Urinary bladder (tissue), 4 donors: ENCODE data around the gene ADAMTS6. TPM values are rescaled to one million over a fixed set of nuclear protein-coding genes. Genes with fewer than 3 reads are reported as not detected.
"Not testable (repeated sequence)": the region's sequence is repeated elsewhere in the genome, so short reads cannot be mapped to it uniquely, and the experiment has no call there.

ENCODE experiments used
- DNase-seq: peaks from one replicate; pipeline ENCODE4 v3.0.0-alpha.2; 2015; ENCODE audit errors: extremely low spot score
- H3K27ac ChIP-seq: one replicate; pipeline ENCODE4 v1.5.1; 2013; ENCODE audit warnings: low read depth, mild to moderate bottlenecking, moderate library complexity
- H3K36me3 ChIP-seq: one replicate; pipeline ENCODE4 v1.6.1; 2013; ENCODE audit warnings: mild to moderate bottlenecking, moderate library complexity; ENCODE audit not compliant: insufficient read depth
- H3K4me1 ChIP-seq: one replicate; pipeline ENCODE4 v1.6.1; 2013; ENCODE audit warnings: mild to moderate bottlenecking, moderate library complexity; ENCODE audit not compliant: insufficient read depth
- H3K4me3 ChIP-seq: one replicate; pipeline ENCODE4 v1.5.1; 2013; ENCODE audit warnings: low read depth, low read length
- WGBS: extraction: QIAGEN DNeasy Blood & Tissue Kit; methylation state at CpG from one replicate; pipeline ENCODE4 v1.1.7; 2013; 5-methylcytosine and 5-hydroxymethylcytosine counted together
- polyA plus RNA-seq: library from polyadenylated mRNA; stranded (reverse); fragments of 200-250 nt; gene quantifications from one replicate; pipeline ENCODE4 v1.2.3, GENCODE V29; 2013
- total RNA-seq: library from RNA; depleted of rRNA; stranded (reverse); fragments of >200 nt; gene quantifications from one replicate; pipeline ENCODE4 v1.2.3, GENCODE V29; 2014
- donor health status: healthy with polysubstance abuse.
- donor health status: healthy.

Gene ADAMTS6, protein sequence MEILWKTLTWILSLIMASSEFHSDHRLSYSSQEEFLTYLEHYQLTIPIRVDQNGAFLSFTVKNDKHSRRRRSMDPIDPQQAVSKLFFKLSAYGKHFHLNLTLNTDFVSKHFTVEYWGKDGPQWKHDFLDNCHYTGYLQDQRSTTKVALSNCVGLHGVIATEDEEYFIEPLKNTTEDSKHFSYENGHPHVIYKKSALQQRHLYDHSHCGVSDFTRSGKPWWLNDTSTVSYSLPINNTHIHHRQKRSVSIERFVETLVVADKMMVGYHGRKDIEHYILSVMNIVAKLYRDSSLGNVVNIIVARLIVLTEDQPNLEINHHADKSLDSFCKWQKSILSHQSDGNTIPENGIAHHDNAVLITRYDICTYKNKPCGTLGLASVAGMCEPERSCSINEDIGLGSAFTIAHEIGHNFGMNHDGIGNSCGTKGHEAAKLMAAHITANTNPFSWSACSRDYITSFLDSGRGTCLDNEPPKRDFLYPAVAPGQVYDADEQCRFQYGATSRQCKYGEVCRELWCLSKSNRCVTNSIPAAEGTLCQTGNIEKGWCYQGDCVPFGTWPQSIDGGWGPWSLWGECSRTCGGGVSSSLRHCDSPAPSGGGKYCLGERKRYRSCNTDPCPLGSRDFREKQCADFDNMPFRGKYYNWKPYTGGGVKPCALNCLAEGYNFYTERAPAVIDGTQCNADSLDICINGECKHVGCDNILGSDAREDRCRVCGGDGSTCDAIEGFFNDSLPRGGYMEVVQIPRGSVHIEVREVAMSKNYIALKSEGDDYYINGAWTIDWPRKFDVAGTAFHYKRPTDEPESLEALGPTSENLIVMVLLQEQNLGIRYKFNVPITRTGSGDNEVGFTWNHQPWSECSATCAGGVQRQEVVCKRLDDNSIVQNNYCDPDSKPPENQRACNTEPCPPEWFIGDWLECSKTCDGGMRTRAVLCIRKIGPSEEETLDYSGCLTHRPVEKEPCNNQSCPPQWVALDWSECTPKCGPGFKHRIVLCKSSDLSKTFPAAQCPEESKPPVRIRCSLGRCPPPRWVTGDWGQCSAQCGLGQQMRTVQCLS (N-terminal part only)
- total RNA-seq (23.1 TPM), polyA plus RNA-seq (2.6 TPM)

DNA sequence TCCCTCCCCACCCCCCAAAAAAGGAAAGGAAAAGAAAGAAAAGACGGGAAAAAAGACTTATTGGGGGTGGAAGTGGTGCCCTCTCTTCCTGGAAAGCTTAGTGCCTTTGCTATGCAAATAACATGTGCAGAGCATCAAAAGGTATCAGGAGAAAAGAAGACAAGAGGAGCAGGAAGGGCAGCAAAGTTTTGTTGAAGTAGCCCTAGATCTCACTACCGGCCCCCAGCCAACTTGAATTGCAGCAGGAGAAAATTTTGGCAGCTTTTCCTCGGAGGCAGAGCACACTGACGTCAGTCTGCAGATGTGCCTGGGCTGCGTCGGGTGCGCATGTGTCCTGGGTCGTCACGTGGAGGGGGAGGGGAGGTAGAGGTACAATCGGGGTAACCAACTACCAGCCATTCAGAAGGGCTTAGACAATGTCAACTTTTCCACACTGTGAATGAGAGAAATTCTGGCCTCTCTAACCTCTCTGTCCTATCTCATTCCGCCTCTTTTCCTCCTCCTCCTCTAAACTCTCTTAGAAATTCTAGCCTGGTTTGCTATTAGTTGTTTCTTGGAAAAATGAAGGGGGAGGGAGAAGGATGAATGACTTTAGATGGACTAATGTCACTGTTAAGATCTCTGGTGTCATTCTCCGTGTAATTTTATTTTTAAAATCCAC, at the start of gene ADAMTS6:
Gene ADAMTS6 (minus strand): TSS at position 286 of the 661 bp plus-strand sequence. CDS start 8,247 bp downstream, outside the sequence.
- peak; percentile 90 for DNase-seq
- peak within 1 kb of the TSS; percentile 75 for H3K27ac ChIP-seq
- under 1% methylated on average over 12 of the region's 12 CpGs for WGBS
- peak within 1 kb of the TSS; percentile 57 for H3K4me3 ChIP-seq
- no peaks in the 10 kb centered on the region for H3K36me3 ChIP-seq
- no peaks in the 10 kb centered on the region for H3K4me1 ChIP-seq

- H3K4me1 ChIP-seq, result no peaks in the 10 kb centered on the region
- WGBS, result 97% methylated on average over 1 of the region's 1 CpG
- H3K36me3 ChIP-seq, result no peaks in the 10 kb centered on the region
- no peak for DNase-seq
- no peak overlapping the region for H3K4me3 ChIP-seq
- H3K27ac ChIP-seq, result no peak overlapping the region
Measured at GRCh38 chr5:65530904-65531303, 49.2 kb upstream of the ADAMTS6 start.

DNA sequence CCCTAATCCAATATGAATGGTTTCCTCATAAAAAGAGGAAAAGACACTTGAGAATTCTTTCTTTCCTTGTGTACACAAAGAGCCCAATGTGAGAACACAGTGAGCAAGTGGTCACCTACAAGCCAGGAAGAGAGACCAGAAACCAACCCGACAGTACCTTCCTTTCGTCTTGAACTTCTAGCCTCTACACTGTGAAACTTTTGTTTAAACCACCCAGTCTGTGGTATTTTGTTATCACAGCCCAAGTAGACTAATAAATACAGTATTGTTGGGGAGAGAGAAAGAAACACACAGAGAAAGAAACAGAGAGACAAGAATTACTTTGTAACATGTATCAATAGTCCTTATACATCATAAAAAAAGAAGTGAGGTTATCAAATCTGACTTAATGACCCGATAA, 44.0 kb upstream of the ADAMTS6 start:
- Histone ChIP-seq H3K27ac (no peak overlapping the region), H3K4me3 (no peak overlapping the region), H3K4me1 (no peaks in the 10 kb centered on the region), H3K36me3 (no peaks in the 10 kb centered on the region)
- DNase-seq, result no peak
- WGBS, result 94% methylated on average over 3 of the region's 3 CpGs

DNA sequence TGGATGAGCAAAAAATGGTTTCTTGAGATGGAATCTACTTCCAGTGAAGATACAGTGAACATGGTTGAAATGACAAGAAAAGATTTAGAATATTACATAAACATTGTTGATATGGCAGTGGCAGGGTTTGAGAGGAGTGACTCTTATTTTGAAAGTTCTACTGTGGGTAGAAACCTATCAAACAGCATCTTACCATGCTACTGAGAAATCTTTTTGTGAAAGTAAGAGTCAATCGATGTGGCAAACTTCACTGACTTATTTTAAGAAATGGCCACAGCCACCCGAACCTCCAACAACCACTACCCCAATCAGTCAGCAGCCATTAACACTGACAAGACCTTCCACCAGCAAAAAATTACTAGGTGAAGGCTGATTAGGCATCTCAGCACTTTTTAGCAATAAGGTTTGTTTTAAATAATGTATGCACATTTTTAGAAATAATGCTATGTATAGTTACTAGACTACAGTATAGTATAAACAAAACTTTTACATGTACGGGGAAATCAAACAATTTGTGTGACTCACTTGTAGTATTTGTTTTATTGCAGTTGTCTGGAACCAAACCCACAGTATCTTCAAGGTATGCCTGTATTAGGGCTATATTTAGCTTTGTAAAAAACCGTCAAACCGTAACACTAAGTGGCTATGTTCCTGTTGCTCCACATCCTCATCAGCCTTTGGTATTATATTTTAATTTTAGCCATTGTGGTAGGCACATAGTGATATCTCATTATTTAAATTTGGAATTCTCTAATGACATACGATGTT, 30.6 kb upstream of the ADAMTS6 start:
- no peak overlapping the region for H3K27ac ChIP-seq
- WGBS, result 66% methylated on average over 6 of the region's 6 CpGs
- no peaks in the 10 kb centered on the region for H3K36me3 ChIP-seq
- no peak overlapping the region for H3K4me3 ChIP-seq
- H3K4me1 ChIP-seq, result no peaks in the 10 kb centered on the region
- DNase-seq, result no peak

GRCh38 chr5:65508978-65509377, 27.3 kb upstream of the ADAMTS6 start:
- WGBS, result 93% methylated on average over 2 of the region's 2 CpGs
- H3K27ac ChIP-seq, result no peak overlapping the region
- no peaks in the 10 kb centered on the region for H3K36me3 ChIP-seq
- H3K4me1 ChIP-seq, result no peaks in the 10 kb centered on the region
- DNase-seq, result no peak
- H3K4me3 ChIP-seq, result no peak overlapping the region

DNA sequence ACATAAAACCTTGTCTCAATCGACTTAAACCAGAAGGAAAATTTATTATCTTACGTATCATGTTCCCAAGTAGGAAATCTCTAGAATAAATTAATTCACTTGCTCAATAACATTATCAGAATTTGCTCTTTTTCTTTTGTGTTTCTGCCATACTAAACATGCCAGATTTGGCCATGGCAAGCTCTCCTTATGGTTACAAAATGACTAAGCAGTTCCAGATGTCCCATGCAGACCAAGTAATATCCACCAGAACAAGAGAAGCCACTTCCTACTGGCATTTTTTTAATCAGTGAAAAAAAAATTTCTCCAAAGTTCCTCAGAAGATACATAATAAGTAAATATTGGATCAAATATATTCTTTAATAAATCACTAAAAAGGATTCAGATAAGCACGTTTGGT, 25.2 kb upstream of the ADAMTS6 start:
- WGBS, result 64% methylated on average over 3 of the region's 3 CpGs
- Histone ChIP-seq H3K36me3 (no peaks in the 10 kb centered on the region), H3K27ac (no peak overlapping the region), H3K4me3 (no peak overlapping the region), H3K4me1 (no peaks in the 10 kb centered on the region)
- DNase-seq, result no peak

DNA sequence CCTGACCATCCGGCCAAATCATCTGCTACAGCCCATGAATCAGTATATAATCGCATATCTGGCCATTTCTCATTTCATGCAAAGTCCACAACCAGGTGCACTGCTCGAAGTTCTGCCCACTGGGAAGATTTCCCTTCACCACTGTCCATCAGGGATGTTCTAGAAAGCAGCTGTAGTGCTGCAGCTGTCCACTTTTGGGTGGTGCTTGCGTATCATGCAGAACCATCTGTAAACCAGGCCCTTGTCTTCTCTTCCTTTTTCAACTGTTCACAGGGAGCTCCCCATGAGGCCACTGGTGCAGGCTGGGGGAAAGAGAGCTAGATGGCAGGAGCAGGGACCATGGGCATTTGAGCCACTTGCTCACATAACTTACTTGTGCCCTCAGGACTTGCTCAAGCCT, 7.4 kb upstream of the ADAMTS6 start:
- DNase-seq, result no peak
- H3K4me3 ChIP-seq, result no peak overlapping the region
- 91% methylated on average over 4 of the region's 4 CpGs for WGBS
- no peak overlapping the region for H3K27ac ChIP-seq
- no peaks in the 10 kb centered on the region for H3K36me3 ChIP-seq
- no peaks in the 10 kb centered on the region for H3K4me1 ChIP-seq

- H3K4me1 ChIP-seq, DNase-seq, H3K36me3 ChIP-seq, H3K27ac ChIP-seq, H3K4me3 ChIP-seq: not testable (repeated sequence)
- whole genome bisulfite sequencing, result 88% methylated on average over 7 of the region's 7 CpGs
Measured at GRCh38 chr5:65488038-65488687, 6.4 kb upstream of the ADAMTS6 start.

- H3K36me3 ChIP-seq, H3K4me1 ChIP-seq, H3K4me3 ChIP-seq, H3K27ac ChIP-seq, DNase-seq: not testable (repeated sequence)
- 95% methylated on average over 2 of the region's 2 CpGs for WGBS
Measured at GRCh38 chr5:65486803-65487202, 5.1 kb upstream of the ADAMTS6 start.

- H3K36me3 ChIP-seq, result no peaks in the 10 kb centered on the region
- no peaks in the 10 kb centered on the region for H3K4me1 ChIP-seq
- 98% methylated on average over 27 of the region's 28 CpGs for WGBS
- H3K4me3 ChIP-seq, result no peak overlapping the region
- DNase-seq, result no peak
- no peak overlapping the region for H3K27ac ChIP-seq
Measured at GRCh38 chr5:65485405-65485804, 3.7 kb upstream of the ADAMTS6 start.

GRCh38 chr5:65483546-65484346, 2.0 kb upstream of the ADAMTS6 start:
- Histone ChIP-seq H3K36me3 (no peaks in the 10 kb centered on the region), H3K27ac (peak overlapping the region; percentile 52), H3K4me1 (no peaks in the 10 kb centered on the region), H3K4me3 (no peak overlapping the region)
- WGBS, result 30% methylated on average over 3 of the region's 3 CpGs
- DNase-seq, result peak; percentile 39
